Amniotic stem cell (primary cell): ENCODE measurements around the gene ZNF836.
A peak's percentile ranks its signal among the peaks of the same experiment; 100 is the strongest.

Experiments used
- DNase-seq: peaks from one replicate; lab custom pipeline; 2025; lab: John Stamatoyannopoulos, UW

The ZNF836 gene

GRCh38 chr19:52188822-52189734 lies 17.7 kb upstream of the ZNF836 start:
- no peak for DNase-seq

GRCh38 chr19:52187407-52187806 lies 16.0 kb upstream of the ZNF836 start:
- DNase-seq: no peak

- DNase-seq: no peak
These were observed 5.2 kb upstream of the ZNF836 start for GRCh38 chr19:52176574-52176973.

- no peak for DNase-seq
These were observed 926 bp upstream of the ZNF836 start for GRCh38 chr19:52172347-52172746.

- DNase-seq: no peak
These were observed 529 bp downstream of the ZNF836 start for GRCh38 chr19:52170863-52171320.

- DNase-seq: no peak
These were observed 1.1 kb downstream of the ZNF836 start for GRCh38 chr19:52170304-52170703.

GRCh38 chr19:52155596-52156359 lies 15.6 kb downstream of the ZNF836 start:
- no peak for DNase-seq

- DNase-seq: no peak
These were observed 23.2 kb downstream of the ZNF836 start for GRCh38 chr19:52148256-52148655.

GRCh38 chr19:52142001-52142595 lies 29.3 kb downstream of the ZNF836 start:
- no peak for DNase-seq

- no peak for DNase-seq
These were observed 30.2 kb downstream of the ZNF836 start for GRCh38 chr19:52141203-52141602.

- no peak for DNase-seq
These were observed 31.2 kb downstream of the ZNF836 start for GRCh38 chr19:52140032-52140710.

- peak; percentile 90 for DNase-seq
These were observed 32.0 kb downstream of the ZNF836 start, which contains the start of gene ZNF616 for GRCh38 chr19:52139252-52140031. TSS of gene ZNF616 (minus strand) at chr19:52139938. CDS start at chr19:52130512, 9,426 bp downstream.

GRCh38 chr19:52138983-52139251 lies 32.5 kb downstream of the ZNF836 start:
- no peak for DNase-seq

- DNase-seq: no peak
These were observed 33.0 kb downstream of the ZNF836 start for GRCh38 chr19:52138278-52138982.

- DNase-seq: no peak
These were observed 51.1 kb downstream of the ZNF836 start for GRCh38 chr19:52120286-52120685.

- DNase-seq: no peak
These were observed 55.8 kb downstream of the ZNF836 start for GRCh38 chr19:52115526-52116053.

GRCh38 chr19:52114691-52115090 lies 56.7 kb downstream of the ZNF836 start:
- no peak for DNase-seq

- no peak for DNase-seq
These were observed 58.8 kb downstream of the ZNF836 start for GRCh38 chr19:52112624-52113023.

- DNase-seq: no peak
These were observed 60.6 kb downstream of the ZNF836 start for GRCh38 chr19:52110780-52111179.
